Measurements from ENCODE around the gene CDHR5. TPM values are rescaled to one million over a fixed set of nuclear protein-coding genes. Genes with fewer than 3 reads are reported as not detected.
A peak's percentile ranks its signal among the peaks of the same experiment; 100 is the strongest.

Gene CDHR5
- total RNA-seq, 3 donors from 2014 or later = 6.2 TPM; not detected in 2

GRCh38 chr11:638631-639331 is 14.0 kb upstream of the CDHR5 start:
- peak overlapping the region in 1 of 3 donors; percentile 52 for H3K4me3 ChIP-seq
- no peaks in the 10 kb centered on the region for H3K36me3 ChIP-seq
- TF ChIP-seq, protein P1, sequence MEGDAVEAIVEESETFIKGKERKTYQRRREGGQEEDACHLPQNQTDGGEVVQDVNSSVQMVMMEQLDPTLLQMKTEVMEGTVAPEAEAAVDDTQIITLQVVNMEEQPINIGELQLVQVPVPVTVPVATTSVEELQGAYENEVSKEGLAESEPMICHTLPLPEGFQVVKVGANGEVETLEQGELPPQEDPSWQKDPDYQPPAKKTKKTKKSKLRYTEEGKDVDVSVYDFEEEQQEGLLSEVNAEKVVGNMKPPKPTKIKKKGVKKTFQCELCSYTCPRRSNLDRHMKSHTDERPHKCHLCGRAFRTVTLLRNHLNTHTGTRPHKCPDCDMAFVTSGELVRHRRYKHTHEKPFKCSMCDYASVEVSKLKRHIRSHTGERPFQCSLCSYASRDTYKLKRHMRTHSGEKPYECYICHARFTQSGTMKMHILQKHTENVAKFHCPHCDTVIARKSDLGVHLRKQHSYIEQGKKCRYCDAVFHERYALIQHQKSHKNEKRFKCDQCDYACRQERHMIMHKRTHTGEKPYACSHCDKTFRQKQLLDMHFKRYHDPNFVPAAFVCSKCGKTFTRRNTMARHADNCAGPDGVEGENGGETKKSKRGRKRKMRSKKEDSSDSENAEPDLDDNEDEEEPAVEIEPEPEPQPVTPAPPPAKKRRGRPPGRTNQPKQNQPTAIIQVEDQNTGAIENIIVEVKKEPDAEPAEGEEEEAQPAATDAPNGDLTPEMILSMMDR (IDR thresholded peaks at IDR 0.05) = no peak
- no peak for TF ChIP-seq POLR2A (IDR thresholded peaks at IDR 0.05)
- TF ChIP-seq POLR2AphosphoS5 (IDR thresholded peaks at IDR 0.05) = no peak
- no peak for DNase-seq (ENCODE audit: low spot score in 2 of 2)
- H3K9me3 ChIP-seq = no peaks in the 10 kb centered on the region
- H3K4me1 ChIP-seq = peaks cover 0 to 14% of the 10 kb centered on the region in 2 donors
- H3K27ac ChIP-seq = no peak overlapping the region
- peaks cover 9% of the 10 kb centered on the region in 2 donors for H3K27me3 ChIP-seq
- intact Hi-C loops (cut with DNase I; ENCODE audit: low total_unique reads) = no loop called here

- no peak for TF ChIP-seq POLR2A (IDR thresholded peaks at IDR 0.05)
- TF ChIP-seq POLR2AphosphoS5 (IDR thresholded peaks at IDR 0.05) = no peak
- TF ChIP-seq, protein P1 (IDR thresholded peaks at IDR 0.05) = no peak
- no peaks in the 10 kb centered on the region for H3K9me3 ChIP-seq
- peaks cover 9% of the 10 kb centered on the region in 2 donors for H3K27me3 ChIP-seq
- H3K36me3 ChIP-seq = no peaks in the 10 kb centered on the region
- DNase-seq (ENCODE audit: low spot score in 2 of 2) = no peak
- no peak overlapping the region for H3K27ac ChIP-seq
- peak overlapping the region; percentile 7 to 62 (median 39) for H3K4me3 ChIP-seq
- peaks cover 0 to 14% of the 10 kb centered on the region in 2 donors for H3K4me1 ChIP-seq
- intact Hi-C loops (cut with DNase I; ENCODE audit: low total_unique reads) = no loop called here
Observed at GRCh38 chr11:637593-638521, 13.1 kb upstream of the CDHR5 start.

DNA sequence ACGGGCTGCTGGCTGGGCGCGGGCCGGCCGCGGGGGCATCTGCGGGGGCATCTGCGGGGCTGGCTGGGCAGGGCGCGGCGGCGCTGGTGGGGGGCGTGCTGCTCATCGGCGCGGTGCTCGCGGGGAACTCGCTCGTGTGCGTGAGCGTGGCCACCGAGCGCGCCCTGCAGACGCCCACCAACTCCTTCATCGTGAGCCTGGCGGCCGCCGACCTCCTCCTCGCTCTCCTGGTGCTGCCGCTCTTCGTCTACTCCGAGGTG is 12.5 kb upstream of the CDHR5 start:
- Histone ChIP-seq H3K4me1 (peaks cover 0 to 14% of the 10 kb centered on the region in 2 donors), H3K27ac (no peak overlapping the region), H3K9me3 (no peaks in the 10 kb centered on the region), H3K27me3 (peaks cover 9% of the 10 kb centered on the region in 2 donors), H3K36me3 (no peaks in the 10 kb centered on the region), H3K4me3 (peak overlapping the region; percentile 7 to 62 (median 39))
- no peak for TF ChIP-seq POLR2AphosphoS5 (IDR thresholded peaks at IDR 0.05)
- no peak for TF ChIP-seq POLR2A (IDR thresholded peaks at IDR 0.05)
- TF ChIP-seq, protein P1 (IDR thresholded peaks at IDR 0.05) = no peak
- no peak for DNase-seq (ENCODE audit: low spot score in 2 of 2)
- intact Hi-C loops (cut with DNase I; ENCODE audit: low total_unique reads) = no loop called here

- Histone ChIP-seq H3K27ac (no peak within 1 kb of the TSS), H3K4me3 (peak within 1 kb of the TSS; percentile 7 to 62 (median 39)), H3K27me3 (peaks cover 9% of the 10 kb centered on the region in 2 donors), H3K9me3 (no peaks in the 10 kb centered on the region), H3K4me1 (peaks cover 0 to 14% of the 10 kb centered on the region in 2 donors), H3K36me3 (no peaks in the 10 kb centered on the region)
- intact Hi-C loops (cut with DNase I; ENCODE audit: low total_unique reads) = no loop called here
- no peak for DNase-seq (ENCODE audit: low spot score in 2 of 2)
- no peak for TF ChIP-seq POLR2A (IDR thresholded peaks at IDR 0.05)
- TF ChIP-seq, protein P1 (IDR thresholded peaks at IDR 0.05) = no peak
- TF ChIP-seq POLR2AphosphoS5 (IDR thresholded peaks at IDR 0.05) = no peak
Observed at GRCh38 chr11:636511-637332, 12.0 kb upstream of the CDHR5 start, which contains the start of gene DRD4. Gene DRD4 (plus strand): TSS chr11:637269. CDS start chr11:637305, 36 bp downstream.

Measured in breast epithelium (tissue), 4 donors.